Thymus (tissue), 11 donors: Measurements from ENCODE around the gene DUSP5. TPM values are rescaled to one million over a fixed set of nuclear protein-coding genes. Genes with fewer than 3 reads are reported as not detected.

Source experiments
- DNase-seq, 9 donors: peaks; one replicate each; pipeline ENCODE4 v3.0.0-alpha.2; 2013; ENCODE audit warnings: low spot score in 9 of 9, low read depth in 6 of 9, missing footprints in 1 of 9
- H3K27ac ChIP-seq, 2 donors: one replicate each; pipeline ENCODE4 v1.5.1; 2013; ENCODE audit warnings: control low read depth in 1 of 2, low read depth in 1 of 2, low read length in 1 of 2, mild to moderate bottlenecking in 1 of 2, moderate library complexity in 1 of 2
- H3K27me3 ChIP-seq, 2 donors: one replicate each; pipeline ENCODE4 v1.5.1; 2013; ENCODE audit warnings: low read length in 1 of 2; ENCODE audit not compliant: control insufficient read depth in 2 of 2, insufficient read depth in 1 of 2
- H3K36me3 ChIP-seq, 2 donors: one replicate each; pipeline ENCODE4 v1.5.1; 2013; ENCODE audit warnings: low read length in 1 of 2, mild to moderate bottlenecking in 1 of 2, moderate library complexity in 1 of 2; ENCODE audit not compliant: control insufficient read depth in 2 of 2, insufficient read depth in 2 of 2
- H3K4me1 ChIP-seq, 2 donors: one replicate each; pipeline ENCODE4 v1.5.1; 2013; ENCODE audit warnings: low read length in 2 of 2; ENCODE audit not compliant: control insufficient read depth in 2 of 2, insufficient read depth in 2 of 2
- H3K4me3 ChIP-seq, 2 donors: one replicate each; pipeline ENCODE4 v1.5.1; 2013; ENCODE audit warnings: low read length in 2 of 2, control low read depth in 1 of 2, mild to moderate bottlenecking in 1 of 2
- H3K9me3 ChIP-seq, 2 donors: one replicate each; pipeline ENCODE4 v1.5.1; 2013; ENCODE audit warnings: low read length in 1 of 2, mild to moderate bottlenecking in 1 of 2; ENCODE audit not compliant: control insufficient read depth in 2 of 2, insufficient read depth in 1 of 2
- WGBS: extraction: QIAGEN DNeasy Blood & Tissue Kit; methylation state at CpG from one replicate; pipeline ENCODE4 v1.1.7; 2013; 5-methylcytosine and 5-hydroxymethylcytosine counted together
- polyA plus RNA-seq: library from polyadenylated mRNA; stranded (reverse); fragments of 200-250 nt; gene quantifications from one replicate; pipeline ENCODE4 v1.2.3, GENCODE V29; 2013
- total RNA-seq: library from RNA; stranded (reverse); fragments of 120-200 nt; gene quantifications from one replicate; pipeline ENCODE4 v1.2.4, GENCODE V29; 2013
- donor health status: healthy.

The DUSP5 gene
- total and polyA plus RNA-seq, 2 donors, result 6.6 to 26.3 TPM

DNA sequence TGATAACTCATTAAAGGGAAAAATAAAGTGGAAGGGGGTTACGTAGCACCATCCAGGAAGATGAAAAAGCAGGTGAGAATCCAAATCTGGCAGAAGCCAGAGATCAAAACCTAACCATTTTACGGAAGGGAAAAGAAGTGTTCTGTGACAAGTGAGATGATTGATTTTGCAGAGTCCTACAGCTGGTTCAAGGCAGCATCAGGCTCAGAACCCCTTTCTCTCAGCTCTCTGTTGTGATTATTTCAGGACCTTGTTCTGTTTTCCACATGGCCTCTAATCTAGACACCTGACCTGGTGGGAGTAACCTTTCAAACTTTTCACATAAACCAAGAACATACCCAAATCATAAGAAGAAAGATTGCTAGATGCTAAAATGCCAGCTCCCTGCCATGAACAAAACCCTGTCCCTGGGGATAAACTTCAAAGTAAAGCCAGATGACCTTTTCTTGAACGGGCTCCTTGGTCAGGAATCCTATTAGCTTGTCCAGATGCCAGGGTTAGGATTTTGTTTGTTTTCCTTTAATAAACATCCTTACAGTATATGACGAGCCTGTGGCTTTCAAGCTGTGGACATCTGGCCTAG lies 5.9 kb downstream of the DUSP5 start:
- Histone ChIP-seq H3K4me3 (no peak overlapping the region), H3K27me3 (peaks cover 4 to 20% of the 10 kb centered on the region in 2 donors), H3K4me1 (peaks cover 11 to 45% of the 10 kb centered on the region in 2 donors), H3K9me3 (peaks cover 0 to 3% of the 10 kb centered on the region in 2 donors), H3K27ac (peak overlapping the region; percentile 25 to 70), H3K36me3 (peaks cover 4 to 17% of the 10 kb centered on the region in 2 donors)
- WGBS, result 83% methylated on average over 4 of the region's 4 CpGs
- no peak for DNase-seq

DNA sequence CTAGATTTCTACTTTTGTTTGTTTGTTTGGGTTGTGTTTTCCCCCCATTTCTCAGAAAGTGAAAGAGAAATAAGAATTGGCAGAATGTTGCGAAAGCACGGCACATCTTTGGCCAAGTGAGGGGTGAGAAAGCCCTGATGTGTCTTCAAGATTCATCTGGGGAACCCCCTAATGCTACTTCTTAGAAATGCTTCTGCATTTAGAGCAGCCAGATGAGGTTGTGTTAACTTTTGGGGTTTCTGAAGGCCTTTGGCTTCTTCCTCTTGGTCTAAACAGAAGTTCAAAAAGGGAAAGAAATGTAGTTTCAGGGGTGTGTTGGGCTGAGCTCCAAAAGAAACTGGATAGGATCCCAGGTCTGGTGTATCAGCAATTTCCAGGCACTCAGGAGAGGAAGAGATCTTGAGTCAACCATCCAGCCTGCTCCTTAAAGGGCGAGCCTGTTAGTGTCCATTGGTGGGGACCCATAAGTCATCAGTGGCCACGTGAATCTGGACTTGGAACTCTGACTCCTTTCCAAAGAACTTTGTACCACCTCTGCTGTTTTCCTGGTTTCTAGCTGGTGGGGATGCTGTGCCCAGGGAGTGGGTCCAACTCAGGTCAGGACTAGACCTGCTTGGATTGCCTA lies 6.5 kb downstream of the DUSP5 start:
- peak in 2 of 9 donors; percentile 35 to 59 for DNase-seq
- peaks cover 0 to 14% of the 10 kb centered on the region in 2 donors for H3K27me3 ChIP-seq
- H3K27ac ChIP-seq, result peak overlapping the region in 1 of 2 donors; percentile 70
- peaks cover 8 to 39% of the 10 kb centered on the region in 2 donors for H3K4me1 ChIP-seq
- peaks cover 0 to 3% of the 10 kb centered on the region in 2 donors for H3K9me3 ChIP-seq
- 76% methylated on average over 4 of the region's 4 CpGs for WGBS
- no peak overlapping the region for H3K4me3 ChIP-seq
- H3K36me3 ChIP-seq, result peaks cover 4 to 17% of the 10 kb centered on the region in 2 donors

DNA sequence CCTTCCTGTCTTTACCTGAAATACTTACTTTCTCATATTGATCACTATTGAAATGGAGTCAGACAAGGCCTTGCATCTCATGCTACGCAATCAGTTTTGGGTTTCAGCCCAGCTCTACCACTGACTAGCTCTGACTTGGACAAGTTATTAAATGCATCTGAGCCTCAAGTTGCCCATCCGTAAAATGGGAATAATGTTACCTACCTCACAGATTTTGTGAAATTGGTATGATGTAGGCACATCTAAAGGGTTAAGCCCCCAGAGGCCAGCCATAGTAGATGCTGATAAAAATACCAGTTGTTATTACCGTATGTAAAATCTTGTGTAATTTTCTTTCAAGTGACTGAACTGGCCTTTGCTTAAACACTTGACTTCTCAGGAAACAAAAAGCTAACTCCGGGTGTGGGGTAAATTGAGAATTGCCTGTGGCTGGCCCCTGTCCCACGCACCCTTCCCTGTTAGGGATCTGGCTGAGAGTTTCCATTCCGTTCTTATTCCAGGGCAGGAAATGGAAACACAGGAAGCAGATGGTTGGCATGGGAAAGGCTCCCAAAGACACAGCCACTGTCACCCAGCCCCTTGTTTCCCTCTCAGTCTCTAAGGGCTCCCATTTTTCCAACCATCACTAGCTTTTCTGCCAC lies 7.5 kb downstream of the DUSP5 start:
- peaks cover 0 to 3% of the 10 kb centered on the region in 2 donors for H3K9me3 ChIP-seq
- H3K4me3 ChIP-seq, result no peak overlapping the region
- WGBS, result 93% methylated on average over 6 of the region's 6 CpGs
- no peak overlapping the region for H3K27ac ChIP-seq
- DNase-seq, result no peak
- peaks cover 10 to 17% of the 10 kb centered on the region in 2 donors for H3K36me3 ChIP-seq
- H3K27me3 ChIP-seq, result peaks cover 0 to 5% of the 10 kb centered on the region in 2 donors
- peaks cover 7 to 33% of the 10 kb centered on the region in 2 donors for H3K4me1 ChIP-seq

DNA sequence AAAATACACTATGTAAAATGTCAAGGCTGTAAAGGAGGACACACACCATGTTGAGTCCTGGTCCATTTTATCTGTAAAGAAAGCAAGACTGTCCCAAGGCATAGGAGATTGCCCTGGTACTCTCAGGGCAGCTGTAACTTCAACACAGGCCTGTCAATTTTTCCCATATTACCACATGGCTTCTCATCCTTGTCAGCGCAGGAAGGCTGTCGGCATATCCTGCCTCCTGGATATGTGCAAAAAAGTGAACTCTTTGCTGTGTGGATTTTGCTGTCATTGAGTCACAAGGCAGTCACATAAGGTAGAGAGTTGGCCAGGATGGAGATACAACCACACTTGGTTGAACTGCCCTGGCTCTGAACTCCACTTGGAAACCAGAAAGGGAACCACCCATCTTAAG lies 8.7 kb downstream of the DUSP5 start:
- WGBS, result 97% methylated on average over 2 of the region's 2 CpGs
- H3K27ac ChIP-seq, result no peak overlapping the region

DNA sequence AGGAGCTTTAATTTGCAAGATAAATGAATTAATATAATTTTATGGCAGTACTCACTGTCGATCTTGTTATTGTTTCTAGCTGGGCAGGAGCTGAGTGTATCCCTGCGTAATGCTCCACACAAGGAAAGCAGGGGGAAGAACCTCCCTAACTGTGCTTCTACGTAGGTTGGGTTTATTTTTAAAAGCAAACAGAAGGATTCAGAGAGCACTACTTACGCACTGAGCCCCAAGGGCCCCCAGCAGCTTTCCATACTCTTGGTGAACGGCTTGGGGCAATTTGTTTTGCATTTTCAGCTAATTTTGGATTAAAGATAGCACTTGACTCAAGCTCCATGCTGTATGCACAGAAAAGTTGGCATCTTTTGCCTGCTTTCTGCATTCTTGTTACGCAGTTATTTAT lies 9.6 kb downstream of the DUSP5 start:
- H3K4me3 ChIP-seq, result no peak overlapping the region
- no peak for DNase-seq
- H3K4me1 ChIP-seq, result peaks cover 7 to 24% of the 10 kb centered on the region in 2 donors
- 98% methylated on average over 6 of the region's 6 CpGs for WGBS
- H3K27ac ChIP-seq, result no peak overlapping the region
- peaks cover 21 to 33% of the 10 kb centered on the region in 2 donors for H3K36me3 ChIP-seq
- H3K27me3 ChIP-seq, result no peaks in the 10 kb centered on the region
- H3K9me3 ChIP-seq, result no peaks in the 10 kb centered on the region

More for the DNA sequence above, 8.7 kb downstream of the DUSP5 start:
- Histone ChIP-seq H3K9me3 (no peaks in the 10 kb centered on the region), H3K4me1 (peaks cover 7 to 27% of the 10 kb centered on the region in 2 donors), H3K27me3 (no peaks in the 10 kb centered on the region), H3K36me3 (peaks cover 21 to 26% of the 10 kb centered on the region in 2 donors), H3K4me3 (no peak overlapping the region)
- no peak for DNase-seq

DNA sequence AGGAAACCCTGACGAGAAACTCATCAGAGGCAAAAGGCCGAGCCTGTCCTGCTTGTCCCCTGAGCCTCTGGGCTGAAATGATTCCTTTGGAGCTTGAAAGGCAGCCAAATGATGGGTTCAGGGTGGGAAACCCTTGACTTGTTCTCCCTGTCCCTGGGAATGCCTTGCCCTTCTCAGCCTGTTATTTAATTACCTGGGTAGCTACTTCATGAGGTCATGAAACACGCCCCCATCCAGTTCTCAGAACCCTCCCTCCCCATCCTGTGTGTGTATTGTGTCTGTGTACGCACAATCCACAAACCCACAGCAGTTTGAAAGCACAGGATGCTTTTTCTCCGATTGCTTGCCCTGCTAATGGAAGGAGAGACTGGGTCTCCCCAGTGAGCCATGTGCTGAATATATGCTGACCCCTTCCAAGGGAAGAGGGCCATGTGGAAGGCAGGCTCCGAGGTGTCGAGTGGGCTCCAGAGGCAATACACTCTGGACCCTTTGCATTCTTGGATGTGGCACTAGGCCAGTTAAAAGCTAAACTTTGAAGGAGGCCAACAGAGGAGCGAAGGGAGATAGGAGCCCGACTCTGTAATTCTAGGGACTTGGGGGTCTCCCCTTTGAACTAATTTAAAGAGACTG lies 10.6 kb downstream of the DUSP5 start:
- Histone ChIP-seq H3K27ac (no peak overlapping the region), H3K9me3 (no peaks in the 10 kb centered on the region), H3K36me3 (peaks cover 25 to 33% of the 10 kb centered on the region in 2 donors), H3K4me3 (no peak overlapping the region), H3K27me3 (no peaks in the 10 kb centered on the region), H3K4me1 (peaks cover 3 to 16% of the 10 kb centered on the region in 2 donors)
- DNase-seq, result no peak
- 97% methylated on average over 9 of the region's 9 CpGs for WGBS

DNA sequence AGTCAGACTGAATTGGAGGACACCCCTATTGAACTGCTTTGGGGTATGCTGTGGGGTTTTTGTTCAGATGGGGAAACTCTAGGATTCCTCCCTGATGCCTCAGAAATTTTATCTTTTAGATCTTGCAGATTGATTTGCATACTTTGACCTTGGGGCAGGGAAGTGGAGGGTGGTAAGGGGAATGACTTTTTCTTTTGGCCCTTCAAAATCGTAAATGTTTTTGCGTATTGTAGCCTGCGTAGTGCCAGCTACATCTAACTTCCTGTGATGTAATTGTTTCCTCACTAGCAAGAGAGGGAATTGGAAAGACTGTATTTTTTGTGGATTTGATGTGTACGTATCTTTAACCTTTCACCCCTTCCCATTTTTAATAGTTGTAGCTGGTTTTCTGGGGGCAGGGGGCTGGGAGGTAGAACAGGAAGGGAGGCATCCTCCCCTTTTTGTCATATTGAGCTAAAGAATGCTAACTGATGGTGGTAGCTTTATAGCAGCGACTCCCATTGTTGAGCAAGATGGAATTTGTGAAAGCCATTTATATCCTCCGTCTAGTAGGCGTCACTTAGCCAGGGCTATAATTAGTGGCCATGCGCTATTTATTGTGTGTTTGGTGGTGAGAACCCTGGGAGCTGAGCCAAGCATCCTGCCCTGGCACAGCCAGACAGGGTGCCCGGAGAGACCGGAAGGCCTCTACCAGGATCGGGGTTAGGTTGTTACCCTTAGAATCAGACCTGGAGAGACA lies 11.3 kb downstream of the DUSP5 start:
- H3K27ac ChIP-seq, result no peak overlapping the region
- H3K36me3 ChIP-seq, result peaks cover 25 to 33% of the 10 kb centered on the region in 2 donors
- WGBS, result 88% methylated on average over 11 of the region's 11 CpGs
- H3K9me3 ChIP-seq, result no peaks in the 10 kb centered on the region
- no peak for DNase-seq
- no peaks in the 10 kb centered on the region for H3K27me3 ChIP-seq
- H3K4me3 ChIP-seq, result no peak overlapping the region
- H3K4me1 ChIP-seq, result peaks cover 0 to 9% of the 10 kb centered on the region in 2 donors

DNA sequence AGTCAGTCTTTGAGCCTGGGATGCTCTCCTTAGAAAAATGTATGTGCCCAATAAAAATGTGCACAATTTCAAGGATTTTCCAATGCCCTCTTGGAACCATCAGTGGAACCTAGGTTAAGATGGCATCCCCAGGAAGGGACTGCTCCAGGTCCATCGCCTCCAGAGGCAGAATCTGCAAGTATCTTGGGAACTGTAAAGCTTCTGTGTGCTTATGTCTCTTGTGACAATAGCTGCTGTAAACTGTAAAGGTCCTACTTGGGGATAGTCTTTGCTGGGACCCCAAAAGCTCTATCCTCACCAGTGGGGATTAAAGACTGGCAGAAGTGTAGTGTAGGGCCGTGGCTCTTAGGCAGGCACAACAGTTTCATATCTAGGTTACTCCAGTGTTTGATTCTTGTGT lies 11.9 kb downstream of the DUSP5 start:
- no peak for DNase-seq
- peaks cover 0 to 4% of the 10 kb centered on the region in 2 donors for H3K4me1 ChIP-seq
- H3K27me3 ChIP-seq, result no peaks in the 10 kb centered on the region
- no peaks in the 10 kb centered on the region for H3K9me3 ChIP-seq
- no peak overlapping the region for H3K27ac ChIP-seq
- 97% methylated on average over 2 of the region's 2 CpGs for WGBS
- H3K4me3 ChIP-seq, result no peak overlapping the region
- H3K36me3 ChIP-seq, result peaks cover 25 to 33% of the 10 kb centered on the region in 2 donors
